Liver (tissue), 9 donors: ENCODE data around the gene DNAH3. TPM values are rescaled to one million over a fixed set of nuclear protein-coding genes. Genes with fewer than 3 reads are reported as not detected.

Experiments used
- DNase-seq: peaks from one replicate; pipeline ENCODE4 v3.0.0-alpha.2; 2017; ENCODE audit warnings: low spot score
- H3K27ac ChIP-seq, 2 donors: one replicate each; pipeline ENCODE4 v1.7.0; 2013; ENCODE audit warnings: inconsistent platforms in 2 of 2, low read length in 2 of 2, control low read depth in 1 of 2, low read depth in 1 of 2, mild to moderate bottlenecking in 1 of 2
- H3K27me3 ChIP-seq, 4 donors: one replicate each; pipeline versions ENCODE4 v1.6.1 to v1.7.0; 2013; ENCODE audit warnings: low read length in 3 of 4, inconsistent platforms in 1 of 4, mild to moderate bottlenecking in 1 of 4, moderate library complexity in 1 of 4; ENCODE audit not compliant: control insufficient read depth in 4 of 4, insufficient read depth in 4 of 4
- H3K36me3 ChIP-seq, 4 donors: one replicate each; pipeline versions ENCODE4 v1.6.1 to v1.7.0; 2013; ENCODE audit warnings: low read length in 3 of 4, mild to moderate bottlenecking in 3 of 4, low read depth in 1 of 4, moderate library complexity in 1 of 4; ENCODE audit not compliant: control insufficient read depth in 4 of 4, insufficient read depth in 3 of 4
- H3K4me1 ChIP-seq, 4 donors: one replicate each; pipeline versions ENCODE4 v1.6.1 to v1.7.0; 2013; ENCODE audit warnings: low read length in 3 of 4, mild to moderate bottlenecking in 3 of 4, moderate library complexity in 1 of 4; ENCODE audit not compliant: control insufficient read depth in 4 of 4, insufficient read depth in 4 of 4
- H3K4me3 ChIP-seq, 3 donors: one replicate each; pipeline versions ENCODE4 v1.6.1 to v1.7.0; 2013; ENCODE audit warnings: low read length in 3 of 3, control low read depth in 1 of 3, low read depth in 1 of 3, mild to moderate bottlenecking in 1 of 3
- H3K9ac ChIP-seq, 2 donors: one replicate each; pipeline ENCODE4 v1.7.0; 2013; ENCODE audit warnings: low read length in 2 of 2, mild to moderate bottlenecking in 2 of 2, moderate library complexity in 2 of 2, control low read depth in 1 of 2, low read depth in 1 of 2
- H3K9me3 ChIP-seq, 4 donors: one replicate each; pipeline versions ENCODE4 v1.6.1 to v1.7.0; 2013; ENCODE audit warnings: low read length in 3 of 4; ENCODE audit not compliant: control insufficient read depth in 4 of 4
- ATF3 ChIP-seq: IDR thresholded peaks from 2 replicates; pipeline ENCODE4 v1.6.1; 2016; ENCODE audit warnings: antibody characterized with exemption
- EGR1 ChIP-seq, 2 donors: IDR thresholded peaks; 2 replicates each; pipeline ENCODE4 v1.6.1; 2016 to 2018; ENCODE audit warnings: antibody characterized with exemption in 2 of 2, low read depth in 2 of 2
- FOXA1 ChIP-seq: IDR thresholded peaks from 2 replicates; pipeline ENCODE4 v1.6.1; 2016; ENCODE audit warnings: antibody characterized with exemption
- FOXA2 ChIP-seq: IDR thresholded peaks from 2 replicates; pipeline ENCODE4 v1.6.1; 2016; ENCODE audit warnings: antibody characterized with exemption
- GABPA ChIP-seq, 2 donors: IDR thresholded peaks in 1 of 2; conservative IDR thresholded peaks in 1 of 2; 2 replicates each; pipeline ENCODE4 v1.6.1; 2016; ENCODE audit warnings: antibody characterized with exemption in 2 of 2, mild to moderate bottlenecking in 1 of 2, moderate library complexity in 1 of 2
- HNF4A ChIP-seq, 2 donors: conservative IDR thresholded peaks; 2 replicates each; pipeline ENCODE4 v1.6.1; 2016; ENCODE audit warnings: antibody characterized with exemption in 2 of 2, mild to moderate bottlenecking in 2 of 2
- HNF4G ChIP-seq: IDR thresholded peaks from 2 replicates; pipeline ENCODE4 v1.6.1; 2016; ENCODE audit warnings: antibody characterized with exemption
- JUND ChIP-seq, 2 donors: IDR thresholded peaks; 2 replicates each; pipeline ENCODE4 v1.6.1; 2016; ENCODE audit warnings: antibody characterized with exemption in 2 of 2
- NR2F2 ChIP-seq: IDR thresholded peaks from 2 replicates; pipeline ENCODE4 v1.6.1; 2016; ENCODE audit warnings: antibody characterized with exemption
- RAD21 ChIP-seq, 2 donors: IDR thresholded peaks; 2 replicates each; pipeline ENCODE4 v1.6.1; 2016; ENCODE audit warnings: antibody characterized with exemption in 2 of 2, mild to moderate bottlenecking in 2 of 2
- RXRA ChIP-seq, 2 donors: IDR thresholded peaks; 2 replicates each; pipeline ENCODE4 v1.6.1; 2017 to 2018; ENCODE audit warnings: antibody characterized with exemption in 2 of 2, mild to moderate bottlenecking in 1 of 2
- SP1 ChIP-seq: IDR thresholded peaks from 2 replicates; pipeline ENCODE4 v1.6.1; 2018; ENCODE audit warnings: antibody characterized with exemption, mild to moderate bottlenecking
- TAF1 ChIP-seq: conservative IDR thresholded peaks from 2 replicates; pipeline ENCODE4 v1.6.1; 2016; ENCODE audit warnings: antibody characterized with exemption, mild to moderate bottlenecking
- YY1 ChIP-seq: IDR thresholded peaks from 2 replicates; pipeline ENCODE4 v1.6.1; 2016; ENCODE audit warnings: antibody characterized with exemption, mild to moderate bottlenecking
- WGBS: extraction: QIAGEN DNeasy Blood & Tissue Kit; methylation state at CpG from one replicate; pipeline ENCODE4 v1.1.7; 2013; 5-methylcytosine and 5-hydroxymethylcytosine counted together
- polyA plus RNA-seq, 2 donors: library from polyadenylated mRNA; stranded (reverse) in 1 of 2; unstranded in 1 of 2; fragments of 200-250 nt in 1 of 2; fragments of >200 nt in 1 of 2; fragmentation: Nextera tagmentation in 1 of 2; extraction: Ambion mirVana in 1 of 2; gene quantifications; one replicate each; pipeline versions ENCODE4 v1.2.1 to v1.2.3, GENCODE V29; 2013 to 2015
- total RNA-seq, 2 donors: library from RNA; depleted of rRNA; stranded (reverse); fragments of >200 nt; gene quantifications; one replicate each; pipeline ENCODE4 v1.2.3, GENCODE V29; 2014
- TF ChIP-seq, protein P1 (sequence below): fragments of 150-350 bp; IDR thresholded peaks from 2 replicates; pipeline ENCODE4 v1.5.1; 2017; ENCODE audit warnings: improper control_type of control experiment, low read depth, low read length; ENCODE audit not compliant: missing input control
- TF ChIP-seq, protein P2 (sequence below): IDR thresholded peaks from 2 replicates; pipeline ENCODE4 v1.6.1; 2016; ENCODE audit warnings: antibody characterized with exemption
- TF ChIP-seq, protein P3 (sequence below): IDR thresholded peaks from 2 replicates; pipeline ENCODE4 v1.6.1; 2016; ENCODE audit warnings: antibody characterized with exemption
- TF ChIP-seq, protein P4 (sequence below): IDR thresholded peaks from 2 replicates; pipeline ENCODE4 v1.6.1; 2016; ENCODE audit warnings: antibody characterized with exemption, mild to moderate bottlenecking
- donor health status: healthy.
- donor health status: healthy.
- donor health status: healthy.
- donor health status: healthy.
- donor health status: healthy.

Gene DNAH3
- total and polyA plus RNA-seq, 4 donors: not detected

DNA sequence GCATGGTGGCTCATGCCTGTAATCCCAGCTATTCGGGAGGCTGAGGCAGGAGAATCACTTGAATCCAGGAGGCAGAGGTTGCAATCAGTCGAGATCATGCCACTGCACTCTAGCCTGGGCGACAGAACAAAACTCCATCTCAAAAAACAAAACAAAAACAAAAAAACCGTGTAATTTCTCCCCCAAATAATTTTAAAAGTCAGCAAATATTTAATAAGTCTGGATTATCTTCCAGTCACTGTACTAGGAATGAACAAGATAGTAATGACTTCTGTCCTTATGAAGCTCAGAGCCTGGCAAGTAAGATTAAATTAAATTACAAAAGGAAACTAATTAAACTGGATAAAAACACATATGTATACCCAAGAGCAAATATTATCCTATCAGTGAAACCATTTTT is 113.5 kb downstream of the DNAH3 start:
- H3K9ac ChIP-seq: no peak overlapping the region
- no peak for DNase-seq
- WGBS: 88% methylated on average over 4 of the region's 4 CpGs

GRCh38 chr16:21036471-21036870 is 114.2 kb downstream of the DNAH3 start:
- 81% methylated on average over 3 of the region's 3 CpGs for WGBS
- Histone ChIP-seq H3K4me3 (no peak overlapping the region), H3K27ac (no peak overlapping the region), H3K9me3 (no peaks in the 10 kb centered on the region), H3K36me3 (no peaks in the 10 kb centered on the region), H3K9ac (no peak overlapping the region), H3K27me3 (no peaks in the 10 kb centered on the region), H3K4me1 (no peaks in the 10 kb centered on the region)
- DNase-seq: no peak
- TF ChIP-seq HNF4G (no peak), JUND (IDR thresholded peaks at IDR 0.05) (no peak), SP1 (no peak)

More for the DNA sequence above, 113.5 kb downstream of the DNAH3 start:
- H3K36me3 ChIP-seq: no peaks in the 10 kb centered on the region
- H3K4me1 ChIP-seq: no peaks in the 10 kb centered on the region
- H3K27ac ChIP-seq: no peak overlapping the region
- no peak overlapping the region for H3K4me3 ChIP-seq
- TF ChIP-seq FOXA1 (no peak), NR2F2 (no peak), ATF3 (no peak), GABPA (IDR thresholded peaks at IDR 0.05 in 1 of 2, conservative IDR thresholded peaks at IDR 0.05 in 1 of 2) (no peak), EGR1 (IDR thresholded peaks at IDR 0.05; ENCODE audit: low read depth in 2 of 2) (no peak), SP1 (no peak), YY1 (no peak), JUND (IDR thresholded peaks at IDR 0.05) (no peak), RAD21 (IDR thresholded peaks at IDR 0.05) (no peak), FOXA2 (no peak)
- TF ChIP-seq, protein P1, sequence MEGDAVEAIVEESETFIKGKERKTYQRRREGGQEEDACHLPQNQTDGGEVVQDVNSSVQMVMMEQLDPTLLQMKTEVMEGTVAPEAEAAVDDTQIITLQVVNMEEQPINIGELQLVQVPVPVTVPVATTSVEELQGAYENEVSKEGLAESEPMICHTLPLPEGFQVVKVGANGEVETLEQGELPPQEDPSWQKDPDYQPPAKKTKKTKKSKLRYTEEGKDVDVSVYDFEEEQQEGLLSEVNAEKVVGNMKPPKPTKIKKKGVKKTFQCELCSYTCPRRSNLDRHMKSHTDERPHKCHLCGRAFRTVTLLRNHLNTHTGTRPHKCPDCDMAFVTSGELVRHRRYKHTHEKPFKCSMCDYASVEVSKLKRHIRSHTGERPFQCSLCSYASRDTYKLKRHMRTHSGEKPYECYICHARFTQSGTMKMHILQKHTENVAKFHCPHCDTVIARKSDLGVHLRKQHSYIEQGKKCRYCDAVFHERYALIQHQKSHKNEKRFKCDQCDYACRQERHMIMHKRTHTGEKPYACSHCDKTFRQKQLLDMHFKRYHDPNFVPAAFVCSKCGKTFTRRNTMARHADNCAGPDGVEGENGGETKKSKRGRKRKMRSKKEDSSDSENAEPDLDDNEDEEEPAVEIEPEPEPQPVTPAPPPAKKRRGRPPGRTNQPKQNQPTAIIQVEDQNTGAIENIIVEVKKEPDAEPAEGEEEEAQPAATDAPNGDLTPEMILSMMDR: no peak
- TF ChIP-seq, protein P2, sequence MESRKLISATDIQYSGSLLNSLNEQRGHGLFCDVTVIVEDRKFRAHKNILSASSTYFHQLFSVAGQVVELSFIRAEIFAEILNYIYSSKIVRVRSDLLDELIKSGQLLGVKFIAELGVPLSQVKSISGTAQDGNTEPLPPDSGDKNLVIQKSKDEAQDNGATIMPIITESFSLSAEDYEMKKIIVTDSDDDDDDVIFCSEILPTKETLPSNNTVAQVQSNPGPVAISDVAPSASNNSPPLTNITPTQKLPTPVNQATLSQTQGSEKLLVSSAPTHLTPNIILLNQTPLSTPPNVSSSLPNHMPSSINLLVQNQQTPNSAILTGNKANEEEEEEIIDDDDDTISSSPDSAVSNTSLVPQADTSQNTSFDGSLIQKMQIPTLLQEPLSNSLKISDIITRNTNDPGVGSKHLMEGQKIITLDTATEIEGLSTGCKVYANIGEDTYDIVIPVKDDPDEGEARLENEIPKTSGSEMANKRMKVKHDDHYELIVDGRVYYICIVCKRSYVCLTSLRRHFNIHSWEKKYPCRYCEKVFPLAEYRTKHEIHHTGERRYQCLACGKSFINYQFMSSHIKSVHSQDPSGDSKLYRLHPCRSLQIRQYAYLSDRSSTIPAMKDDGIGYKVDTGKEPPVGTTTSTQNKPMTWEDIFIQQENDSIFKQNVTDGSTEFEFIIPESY: no peak
- H3K9me3 ChIP-seq: no peaks in the 10 kb centered on the region
- no peaks in the 10 kb centered on the region for H3K27me3 ChIP-seq

DNA sequence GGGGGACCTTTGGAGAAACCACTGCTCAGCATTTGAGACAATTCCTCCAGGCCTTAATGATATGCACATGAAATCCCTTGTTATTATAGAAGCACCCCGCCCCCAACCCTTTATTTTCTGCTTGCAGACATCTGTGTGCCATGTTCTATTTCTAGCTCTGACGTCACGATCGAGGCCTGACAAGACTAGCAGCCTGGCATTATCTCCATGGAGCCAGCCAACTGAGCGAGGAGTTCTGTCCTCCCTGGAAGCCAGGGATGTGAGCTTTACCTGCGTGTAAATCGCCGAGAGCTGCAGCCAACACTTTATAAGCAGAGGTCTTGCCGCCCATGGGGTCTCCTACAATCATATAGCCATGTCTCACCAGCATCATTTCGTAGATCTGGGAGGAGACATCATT is 116.9 kb downstream of the DNAH3 start:
- Histone ChIP-seq H3K4me3 (no peak overlapping the region), H3K4me1 (no peaks in the 10 kb centered on the region), H3K36me3 (no peaks in the 10 kb centered on the region), H3K9ac (no peak overlapping the region), H3K27me3 (no peaks in the 10 kb centered on the region), H3K9me3 (no peaks in the 10 kb centered on the region), H3K27ac (no peak overlapping the region)
- TF ChIP-seq, protein P3, sequence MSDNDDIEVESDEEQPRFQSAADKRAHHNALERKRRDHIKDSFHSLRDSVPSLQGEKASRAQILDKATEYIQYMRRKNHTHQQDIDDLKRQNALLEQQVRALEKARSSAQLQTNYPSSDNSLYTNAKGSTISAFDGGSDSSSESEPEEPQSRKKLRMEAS: no peak
- no peak for TF ChIP-seq EGR1 (IDR thresholded peaks at IDR 0.05; ENCODE audit: low read depth in 2 of 2)
- TF ChIP-seq RAD21 (IDR thresholded peaks at IDR 0.05): no peak
- no peak for TF ChIP-seq RXRA (IDR thresholded peaks at IDR 0.05)
- no peak for TF ChIP-seq GABPA (IDR thresholded peaks at IDR 0.05 in 1 of 2, conservative IDR thresholded peaks at IDR 0.05 in 1 of 2)
- no peak for TF ChIP-seq FOXA1
- TF ChIP-seq HNF4A (conservative IDR thresholded peaks at IDR 0.05): no peak
- TF ChIP-seq JUND (IDR thresholded peaks at IDR 0.05): no peak
- no peak for TF ChIP-seq YY1
- TF ChIP-seq TAF1: no peak
- TF ChIP-seq, protein P2: no peak
- TF ChIP-seq, protein P4, sequence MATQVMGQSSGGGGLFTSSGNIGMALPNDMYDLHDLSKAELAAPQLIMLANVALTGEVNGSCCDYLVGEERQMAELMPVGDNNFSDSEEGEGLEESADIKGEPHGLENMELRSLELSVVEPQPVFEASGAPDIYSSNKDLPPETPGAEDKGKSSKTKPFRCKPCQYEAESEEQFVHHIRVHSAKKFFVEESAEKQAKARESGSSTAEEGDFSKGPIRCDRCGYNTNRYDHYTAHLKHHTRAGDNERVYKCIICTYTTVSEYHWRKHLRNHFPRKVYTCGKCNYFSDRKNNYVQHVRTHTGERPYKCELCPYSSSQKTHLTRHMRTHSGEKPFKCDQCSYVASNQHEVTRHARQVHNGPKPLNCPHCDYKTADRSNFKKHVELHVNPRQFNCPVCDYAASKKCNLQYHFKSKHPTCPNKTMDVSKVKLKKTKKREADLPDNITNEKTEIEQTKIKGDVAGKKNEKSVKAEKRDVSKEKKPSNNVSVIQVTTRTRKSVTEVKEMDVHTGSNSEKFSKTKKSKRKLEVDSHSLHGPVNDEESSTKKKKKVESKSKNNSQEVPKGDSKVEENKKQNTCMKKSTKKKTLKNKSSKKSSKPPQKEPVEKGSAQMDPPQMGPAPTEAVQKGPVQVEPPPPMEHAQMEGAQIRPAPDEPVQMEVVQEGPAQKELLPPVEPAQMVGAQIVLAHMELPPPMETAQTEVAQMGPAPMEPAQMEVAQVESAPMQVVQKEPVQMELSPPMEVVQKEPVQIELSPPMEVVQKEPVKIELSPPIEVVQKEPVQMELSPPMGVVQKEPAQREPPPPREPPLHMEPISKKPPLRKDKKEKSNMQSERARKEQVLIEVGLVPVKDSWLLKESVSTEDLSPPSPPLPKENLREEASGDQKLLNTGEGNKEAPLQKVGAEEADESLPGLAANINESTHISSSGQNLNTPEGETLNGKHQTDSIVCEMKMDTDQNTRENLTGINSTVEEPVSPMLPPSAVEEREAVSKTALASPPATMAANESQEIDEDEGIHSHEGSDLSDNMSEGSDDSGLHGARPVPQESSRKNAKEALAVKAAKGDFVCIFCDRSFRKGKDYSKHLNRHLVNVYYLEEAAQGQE: no peak
- TF ChIP-seq HNF4G: no peak
- TF ChIP-seq SP1: no peak
- no peak for DNase-seq
- WGBS: 94% methylated on average over 10 of the region's 10 CpGs
